Activated CD8-positive, alpha-beta memory T cell treated with anti-CD3 and anti-CD28 coated beads for 48 hours (primary cell): ENCODE results near the gene UFC1.

Experiments used
- DNase-seq, 3 experiments: peaks; one replicate each; pipeline ENCODE4 v3.0.0-alpha.2; 2020; ENCODE audit warnings: low read depth in 2 of 3, low spot score in 2 of 3

UFC1 gene

DNA sequence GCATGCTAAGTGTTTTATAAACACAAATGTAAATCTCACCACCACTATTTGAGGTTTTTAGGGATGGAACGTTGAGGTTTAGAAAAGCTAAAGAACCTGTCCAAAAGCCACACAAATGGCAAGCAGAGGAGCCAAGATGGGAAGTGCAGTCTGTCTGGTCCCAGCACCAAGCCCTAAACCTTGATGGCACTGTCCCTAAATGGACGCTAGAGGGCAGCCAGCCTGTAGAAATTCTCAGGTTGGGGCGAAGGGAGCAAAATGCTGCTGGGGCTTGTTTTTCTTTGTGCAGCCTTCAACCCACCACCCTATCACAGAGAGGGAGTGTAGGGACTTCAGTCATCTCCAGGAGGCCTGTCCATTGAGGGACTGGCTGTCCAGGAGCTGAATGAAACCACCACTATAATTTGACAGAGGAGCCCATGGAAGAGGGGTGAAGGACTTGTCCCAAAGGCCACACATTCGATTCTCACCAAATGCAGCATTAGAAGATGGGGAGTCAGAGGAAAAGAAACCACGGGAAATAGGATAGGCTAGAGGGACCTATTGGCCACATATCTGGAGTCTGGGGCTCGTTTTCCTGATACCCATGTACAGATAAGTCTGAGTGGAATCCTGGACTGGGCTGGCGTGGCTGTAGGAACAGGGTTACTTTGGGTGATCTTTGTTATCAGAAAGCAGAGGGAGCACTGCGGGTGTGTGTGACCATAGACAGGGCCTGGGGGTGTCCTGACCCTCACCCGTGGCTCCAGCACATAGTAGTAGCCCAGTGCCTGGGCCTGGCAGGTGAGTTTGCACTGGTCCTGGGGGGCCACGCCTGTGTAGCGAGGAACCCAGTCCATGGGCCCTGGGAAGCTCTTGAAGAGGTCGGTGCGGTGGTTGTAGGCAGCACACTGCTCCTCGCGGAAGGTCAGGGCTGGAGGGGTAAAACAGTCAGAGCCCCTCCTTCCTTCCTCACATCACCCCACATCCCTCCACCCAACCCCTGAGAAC is 39.0 kb downstream of the UFC1 start:
- DNase-seq: no peak

DNA sequence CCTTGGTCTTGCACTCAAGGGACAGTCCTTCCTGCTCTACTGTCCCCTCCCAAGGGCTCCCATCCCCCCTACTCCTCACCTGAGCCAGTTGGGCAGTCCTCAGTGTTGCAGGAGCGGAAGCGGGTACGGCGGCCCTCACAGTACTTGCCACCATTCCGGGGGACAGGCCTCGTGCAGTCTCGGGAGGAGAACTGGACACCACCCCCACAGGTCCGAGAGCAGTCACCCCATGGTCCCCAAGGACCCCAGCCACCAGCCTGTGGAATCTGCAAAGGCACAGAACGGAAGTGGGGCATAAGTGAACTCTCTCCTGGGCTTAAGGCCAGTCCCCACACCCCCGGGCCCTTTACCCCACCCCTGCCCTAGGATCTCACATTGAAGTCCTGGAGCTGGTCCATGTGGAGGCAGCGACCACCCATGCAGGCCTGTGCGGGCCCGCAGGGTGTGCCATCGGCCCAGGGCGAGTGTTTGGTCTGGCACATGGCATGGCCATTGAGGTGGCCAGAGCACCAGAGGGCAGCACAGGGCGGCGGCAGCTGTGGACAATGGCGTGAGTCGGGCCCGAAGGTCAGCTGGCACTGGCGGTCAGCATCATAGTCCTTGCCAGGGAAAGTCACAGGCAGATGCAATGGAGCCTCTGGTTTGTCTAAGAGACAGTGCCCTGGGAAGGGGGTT is 39.9 kb downstream of the UFC1 start:
- DNase-seq: no peak

- no peak for DNase-seq
These were observed 41.4 kb downstream of the UFC1 start for GRCh38 chr1:161195171-161195570.

- DNase-seq: no peak
These were observed 42.3 kb downstream of the UFC1 start for GRCh38 chr1:161196111-161196510.

GRCh38 chr1:161196521-161197451 is 43.0 kb downstream of the UFC1 start:
- DNase-seq: no peak

GRCh38 chr1:161197560-161198193 is 43.9 kb downstream of the UFC1 start:
- no peak for DNase-seq

DNA sequence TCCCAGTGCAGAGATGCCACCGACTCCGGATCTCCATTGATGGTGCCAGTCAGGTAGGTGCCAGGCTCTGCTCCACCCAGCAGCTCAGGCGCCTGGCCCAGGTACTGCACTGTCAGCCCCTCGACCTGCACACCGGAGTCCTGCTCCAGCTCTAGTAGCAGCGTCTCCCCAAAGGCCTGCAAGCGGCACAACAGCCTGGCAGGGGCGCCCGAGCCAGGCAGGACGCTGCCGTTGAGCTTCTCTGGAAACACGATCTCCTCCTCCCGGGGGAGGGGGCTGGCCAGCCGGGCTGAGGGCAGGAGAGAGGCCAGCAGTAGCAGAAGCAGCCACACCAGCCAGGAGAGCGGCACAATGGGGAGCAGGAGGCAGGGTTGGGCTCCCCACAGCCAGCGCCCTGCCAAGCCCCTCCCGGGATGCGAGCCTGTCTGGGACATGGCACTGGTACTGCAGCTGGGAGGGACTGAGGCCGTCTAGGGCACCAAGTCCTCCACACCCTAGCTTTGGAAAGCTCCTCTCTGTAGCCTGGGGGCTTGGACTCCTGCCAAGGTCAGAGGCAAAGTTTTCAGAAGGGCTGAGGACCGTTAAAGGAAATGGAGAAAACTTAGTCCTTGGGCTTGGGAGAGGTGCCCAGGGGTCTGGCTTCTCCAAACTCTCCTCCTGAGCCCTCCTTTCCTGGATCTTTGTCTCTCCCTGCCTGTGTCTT is 44.6 kb downstream of the UFC1 start:
- DNase-seq: no peak

- no peak for DNase-seq
These were observed 45.2 kb downstream of the UFC1 start, which contains the start of gene ADAMTS4 for GRCh38 chr1:161198897-161199431. TSS of gene ADAMTS4 (minus strand) at chr1:161199054. CDS start at chr1:161198627, 427 bp downstream.

DNA sequence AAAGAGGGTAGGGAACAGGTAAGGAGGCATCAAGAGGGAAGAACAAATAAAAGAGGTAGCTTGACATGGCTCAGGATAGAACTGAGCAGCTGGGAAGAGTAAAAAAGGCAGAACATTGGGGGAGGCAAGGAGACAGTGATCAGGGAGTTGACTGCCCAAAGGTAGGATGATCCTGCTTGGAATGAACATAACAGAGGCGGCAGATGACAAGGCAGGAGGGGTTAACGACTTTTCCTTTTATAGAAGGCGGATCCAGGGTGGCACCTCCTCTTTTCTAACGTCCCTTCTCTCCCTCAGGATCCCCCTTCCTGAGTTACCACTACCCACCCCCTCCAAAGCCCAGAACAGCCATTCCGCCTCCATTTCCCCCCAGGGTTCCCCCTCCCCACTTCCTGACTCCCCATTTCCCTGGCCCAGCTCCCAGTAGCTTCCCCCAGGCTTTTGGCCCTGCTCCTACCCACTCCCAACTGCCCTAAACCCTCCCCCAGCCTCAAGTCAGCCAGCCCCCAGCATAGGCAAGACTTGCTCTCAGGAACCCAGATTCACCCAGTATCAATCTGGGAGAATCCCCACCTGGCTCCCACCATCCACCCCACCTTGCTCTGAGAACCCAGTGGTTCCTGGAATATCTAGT is 45.8 kb downstream of the UFC1 start:
- DNase-seq: no peak

DNA sequence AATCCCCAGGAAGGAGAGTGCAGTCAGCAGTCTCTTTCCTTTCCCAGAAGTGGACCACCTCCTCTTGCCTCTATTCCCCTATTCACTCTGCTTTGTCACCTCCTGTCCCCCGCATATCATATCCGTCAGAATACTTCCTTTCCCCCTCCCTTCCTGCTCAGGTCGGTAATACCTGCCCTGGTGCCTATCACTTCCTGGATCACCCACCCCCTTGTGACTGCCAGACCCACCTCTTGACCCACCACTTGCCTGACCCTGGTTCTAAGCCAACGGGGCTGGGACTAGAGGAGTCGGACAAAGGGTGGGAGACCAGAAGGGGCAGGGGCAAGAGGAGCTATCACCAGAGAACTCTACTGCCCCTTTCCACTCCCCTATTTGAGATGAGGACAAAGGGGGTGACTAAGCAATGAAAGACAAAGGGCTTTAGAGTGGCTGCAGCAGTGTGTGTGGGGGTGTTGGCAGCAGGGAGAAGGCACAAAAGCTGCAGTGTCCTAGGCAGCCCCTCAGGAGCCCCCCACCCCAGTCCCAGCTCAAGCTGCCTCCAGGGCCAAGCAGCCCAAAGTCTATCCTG is 46.7 kb downstream of the UFC1 start:
- DNase-seq: no peak

GRCh38 chr1:161200992-161201835 is 47.4 kb downstream of the UFC1 start:
- no peak for DNase-seq

DNA sequence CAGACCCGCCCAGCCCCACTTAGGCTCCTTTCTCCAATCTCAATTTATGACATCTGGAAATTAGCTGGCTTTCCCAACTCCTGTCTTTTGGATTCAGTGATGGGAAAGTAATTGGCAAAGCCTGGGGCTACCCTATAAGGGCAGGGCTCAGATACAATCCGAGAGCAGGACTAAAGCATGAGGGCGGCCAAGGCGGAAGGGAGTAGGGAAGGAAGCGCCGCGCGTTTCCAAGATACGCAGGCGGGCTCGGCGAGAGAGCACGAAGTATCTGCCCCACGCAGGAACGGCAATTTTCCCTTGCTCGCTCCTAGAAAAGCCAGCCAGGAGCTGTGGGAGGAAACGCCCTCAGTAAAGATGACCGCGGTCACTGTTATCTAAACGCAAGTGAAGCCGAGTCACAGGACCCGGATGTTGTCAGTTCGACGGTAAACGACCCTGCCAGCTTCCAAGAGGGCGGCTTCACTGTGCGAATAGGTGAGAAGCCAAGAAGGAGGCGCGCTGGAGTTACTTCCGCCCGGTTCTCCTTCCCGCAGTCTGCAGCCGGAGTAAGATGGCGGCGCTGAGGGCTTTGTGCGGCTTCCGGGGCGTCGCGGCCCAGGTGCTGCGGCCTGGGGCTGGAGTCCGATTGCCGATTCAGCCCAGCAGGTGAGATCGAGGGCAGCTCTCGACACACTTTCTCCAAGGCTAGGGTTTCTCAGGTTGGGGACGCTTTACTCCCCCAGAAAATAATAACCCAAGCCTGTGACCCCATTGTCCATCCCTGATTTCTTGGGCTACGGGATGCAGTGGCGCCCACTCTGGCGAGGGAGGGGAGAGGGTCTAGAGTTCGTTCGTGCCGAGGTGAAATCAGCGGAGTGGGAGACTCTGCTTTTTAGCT is 48.3 kb downstream of the UFC1 start, which contains the start of gene NDUFS2:
Gene NDUFS2 (plus strand): TSS at position 532 of the 877 bp plus-strand sequence. CDS start 19 bp downstream, at position 551.
- DNase-seq: peak; percentile 72 to 85 (median 83)

- no peak for DNase-seq
These were observed 52.8 kb downstream of the UFC1 start for GRCh38 chr1:161206411-161207140.

- no peak for DNase-seq
These were observed 53.4 kb downstream of the UFC1 start for GRCh38 chr1:161207173-161207572.
